Keratinocyte (primary cell): ENCODE data around the gene PAFAH1B2. TPM values are rescaled to one million over a fixed set of nuclear protein-coding genes. Genes with fewer than 3 reads are reported as not detected.

ENCODE experiments used
- DNase-seq: peaks from one replicate; pipeline ENCODE4 v3.0.0-alpha.2; 2011; ENCODE audit warnings: low read depth, missing footprints, low spot score
- FAIRE-seq: peaks from 2 replicates; lab custom pipeline; 2011; peaks lifted over from hg19 to GRCh38; lab: Jason Lieb, UNC
- H2AFZ ChIP-seq: 2 replicates; pipeline ENCODE4 v1.6.0; 2012; ENCODE audit warnings: low read length, control low read depth, inconsistent platforms; ENCODE audit not compliant: control insufficient read depth
- H3K27ac ChIP-seq: 2 replicates; pipeline ENCODE4 v1.5.1; 2011; ENCODE audit warnings: low read length; ENCODE audit not compliant: control insufficient read depth, insufficient read depth
- H3K27me3 ChIP-seq: 3 replicates; pipeline ENCODE4 v1.6.0; 2011; ENCODE audit warnings: low read length; ENCODE audit not compliant: control insufficient read depth, insufficient read depth; ENCODE audit errors: extremely low read depth
- H3K36me3 ChIP-seq, 2 experiments: 2 replicates in 1 of 2; 3 replicates in 1 of 2; pipeline ENCODE4 v1.5.1; 2011; ENCODE audit warnings: low read length in 2 of 2, mild to moderate bottlenecking in 1 of 2; ENCODE audit not compliant: control insufficient read depth in 2 of 2, insufficient read depth in 2 of 2; ENCODE audit errors: extremely low read depth in 1 of 2
- H3K4me1 ChIP-seq: 3 replicates; pipeline ENCODE4 v1.5.1; 2011; ENCODE audit warnings: low read length; ENCODE audit not compliant: control insufficient read depth, insufficient read depth; ENCODE audit errors: extremely low read depth
- H3K4me2 ChIP-seq: 3 replicates; pipeline ENCODE4 v1.6.0; 2011; ENCODE audit warnings: low read depth, low read length; ENCODE audit not compliant: control insufficient read depth, insufficient read depth; ENCODE audit errors: extremely low read depth
- H3K4me3 ChIP-seq, 3 experiments: fragments of 200-600 bp in 1 of 3; sonication (generic) in 1 of 3; 2 replicates in 2 of 3; 3 replicates in 1 of 3; pipeline ENCODE4 v1.5.1; 2011 to 2016; ENCODE audit warnings: low read length in 3 of 3, mild to moderate bottlenecking in 3 of 3, control low read depth in 2 of 3, inconsistent platforms in 1 of 3, low read depth in 1 of 3, mixed read lengths in 1 of 3, mixed run types in 1 of 3, moderate library complexity in 1 of 3; ENCODE audit not compliant: control insufficient read depth in 2 of 3, insufficient read depth in 2 of 3; ENCODE audit errors: extremely low read depth in 1 of 3
- H3K79me2 ChIP-seq: 2 replicates; pipeline ENCODE4 v1.6.0; 2012; ENCODE audit warnings: low read length; ENCODE audit not compliant: control insufficient read depth, insufficient read depth
- H3K9ac ChIP-seq: 3 replicates; pipeline ENCODE4 v1.6.0; 2011; ENCODE audit warnings: low read length; ENCODE audit not compliant: control insufficient read depth, insufficient read depth; ENCODE audit errors: extremely low read depth
- H3K9me1 ChIP-seq: 3 replicates; pipeline ENCODE4 v1.6.0; 2011; ENCODE audit warnings: low read length; ENCODE audit not compliant: control insufficient read depth, insufficient read depth; ENCODE audit errors: extremely low read depth
- H3K9me3 ChIP-seq: 2 replicates; pipeline ENCODE4 v1.5.1; 2012; ENCODE audit warnings: low read depth, low read length; ENCODE audit not compliant: control insufficient read depth
- H4K20me1 ChIP-seq: 3 replicates; pipeline ENCODE4 v1.6.0; 2011; ENCODE audit warnings: low read length; ENCODE audit not compliant: control insufficient read depth, insufficient read depth; ENCODE audit errors: extremely low read depth
- CTCF ChIP-seq, 3 experiments: IDR thresholded peaks in 1 of 3; conservative IDR thresholded peaks in 1 of 3; optimal IDR thresholded peaks in 1 of 3; 2 replicates in 2 of 3; 3 replicates in 1 of 3; pipeline versions ENCODE3 to v1.5.1; 2011; ENCODE audit warnings: low read length in 3 of 3, mild to moderate bottlenecking in 3 of 3, moderate library complexity in 2 of 3, control low read depth in 1 of 3, inconsistent platforms in 1 of 3; ENCODE audit not compliant: insufficient read depth in 2 of 3; ENCODE audit errors: extremely low read depth in 1 of 3
- EZH2 ChIP-seq: IDR thresholded peaks from one replicate; pipeline ENCODE4 v1.6.1; 2012; ENCODE audit warnings: inconsistent platforms, mild to moderate bottlenecking, low read length, moderate library complexity
- dilution Hi-C: fragments of 300-500 bp; cut with MboI; formaldehyde crosslinking; loops from one replicate; pipeline ENCODE4 v1.7.0; 2020; ENCODE audit warnings: low sequenced_read_pairs; ENCODE audit not compliant: extremely low pct_ligation_motif_present
- polyA plus RNA-seq, 5 experiments: library from polyadenylated mRNA; depleted of rRNA in 3 of 5; stranded (reverse) in 3 of 5; stranded (forward) in 1 of 5; unstranded in 1 of 5; fragments of >200 nt; gene quantifications; 1 replicate in 1 of 5; 2 replicates in 3 of 5; 3 replicates in 1 of 5; pipeline versions ENCODE4 v1.2.1 to v1.2.3, GENCODE V29; 2011 to 2012; ENCODE audit warnings: missing spikeins in 2 of 5, low read depth in 1 of 5, low replicate concordance in 1 of 5

Gene PAFAH1B2
- polyA plus RNA-seq, 1 donor (not counting 4 experiments of a cell fraction or from before 2014, with no cell fraction given) = 76.4 TPM

- no peaks in the 10 kb centered on the region for H3K27me3 ChIP-seq
- H3K4me2 ChIP-seq = no peak overlapping the region
- H3K4me3 ChIP-seq = no peak overlapping the region
- no peaks in the 10 kb centered on the region for H3K4me1 ChIP-seq
- H3K79me2 ChIP-seq = no peaks in the 10 kb centered on the region
- TF ChIP-seq EZH2 = no peak
- TF ChIP-seq CTCF (optimal IDR thresholded peaks at IDR 0.05 in 1 of 3, IDR thresholded peaks at IDR 0.05 in 1 of 3, conservative IDR thresholded peaks at IDR 0.05 in 1 of 3; ENCODE audit: extremely low read depth in 1 of 3, insufficient read depth in 2 of 3, low read length in 3 of 3) = no peak
- no peak overlapping the region for H3K27ac ChIP-seq
- peaks cover 2% of the 10 kb centered on the region for H3K9me1 ChIP-seq
- H3K9ac ChIP-seq = no peak overlapping the region
- H2AFZ ChIP-seq = no peak overlapping the region
- H3K9me3 ChIP-seq = no peaks in the 10 kb centered on the region
- dilution Hi-C loops = no loop called here
- H4K20me1 ChIP-seq = no peaks in the 10 kb centered on the region
- FAIRE-seq = no peak
- H3K36me3 ChIP-seq = peaks cover 52 to 53% of the 10 kb centered on the region in 2 experiments
- DNase-seq = no peak
These were observed 79.9 kb downstream of the PAFAH1B2 start for GRCh38 chr11:117223741-117224689.

GRCh38 chr11:117225553-117226170 is 81.6 kb downstream of the PAFAH1B2 start:
- DNase-seq = no peak
- peaks cover 15% of the 10 kb centered on the region for H3K79me2 ChIP-seq
- dilution Hi-C loops = no loop called here
- peaks cover 2% of the 10 kb centered on the region for H3K9me1 ChIP-seq
- H3K27me3 ChIP-seq = no peaks in the 10 kb centered on the region
- H3K9ac ChIP-seq = no peak overlapping the region
- H3K36me3 ChIP-seq = peaks cover 47 to 55% of the 10 kb centered on the region in 2 experiments
- H3K27ac ChIP-seq = no peak overlapping the region
- H3K4me3 ChIP-seq = no peak overlapping the region
- H4K20me1 ChIP-seq = no peaks in the 10 kb centered on the region
- TF ChIP-seq CTCF (optimal IDR thresholded peaks at IDR 0.05 in 1 of 3, IDR thresholded peaks at IDR 0.05 in 1 of 3, conservative IDR thresholded peaks at IDR 0.05 in 1 of 3; ENCODE audit: extremely low read depth in 1 of 3, insufficient read depth in 2 of 3, low read length in 3 of 3) (no peak), EZH2 (no peak)
- no peak overlapping the region for H3K4me2 ChIP-seq
- peaks cover 5% of the 10 kb centered on the region for H3K4me1 ChIP-seq
- no peak overlapping the region for H2AFZ ChIP-seq
- no peak for FAIRE-seq
- H3K9me3 ChIP-seq = no peaks in the 10 kb centered on the region

Other genes with a start within 250 kb of the PAFAH1B2 start
- 4.4 to 10.7 TPM (median 8.2 TPM) in 3 replicates for gene SIK3, start 45.9 kb upstream of the PAFAH1B2 start, polyA plus RNA-seq
- 9.8 to 14.3 TPM (median 12.6 TPM) in 3 replicates for gene SIDT2, start 34.5 kb downstream of the PAFAH1B2 start, polyA plus RNA-seq
- gene TAGLN, start 55.1 kb downstream of the PAFAH1B2 start, polyA plus RNA-seq = 20.5 to 85.4 TPM (median 26.6 TPM) in 3 replicates
- gene PCSK7, start 87.8 kb downstream of the PAFAH1B2 start, polyA plus RNA-seq = 32.9 to 48.6 TPM (median 35.4 TPM) in 3 replicates
- gene RNF214, start 88.4 kb downstream of the PAFAH1B2 start, polyA plus RNA-seq = 8.1 to 11.8 TPM (median 11.3 TPM) in 3 replicates
- 2.2 to 3.6 TPM (median 2.3 TPM) in 3 replicates for gene BACE1-AS, start 147.1 kb downstream of the PAFAH1B2 start, polyA plus RNA-seq
- 7.4 to 15.1 TPM (median 8.5 TPM) in 3 replicates for gene BACE1, start 172.0 kb downstream of the PAFAH1B2 start, polyA plus RNA-seq
- gene CEP164, start 183.6 kb downstream of the PAFAH1B2 start, polyA plus RNA-seq = 14.9 to 16.6 TPM (median 15.1 TPM) in 3 replicates